Posterior cingulate gyrus (tissue), 11 donors: ENCODE results near the gene METAP1D.
A peak's percentile ranks its signal among the peaks of the same experiment; 100 is the strongest.

ENCODE experiments used
- DNase-seq, 10 donors: peaks; one replicate each; pipeline versions ENCODE4 v3.0.0 to v3.0.0-alpha.2; 2020 to 2021; ENCODE audit warnings: mixed read lengths in 3 of 10
- intact Hi-C: fragments of 100-400 bp; cut with DNase I; formaldehyde crosslinking; loops from one replicate; pipeline ENCODE4 v1.15.1; 2023

METAP1D gene

DNA sequence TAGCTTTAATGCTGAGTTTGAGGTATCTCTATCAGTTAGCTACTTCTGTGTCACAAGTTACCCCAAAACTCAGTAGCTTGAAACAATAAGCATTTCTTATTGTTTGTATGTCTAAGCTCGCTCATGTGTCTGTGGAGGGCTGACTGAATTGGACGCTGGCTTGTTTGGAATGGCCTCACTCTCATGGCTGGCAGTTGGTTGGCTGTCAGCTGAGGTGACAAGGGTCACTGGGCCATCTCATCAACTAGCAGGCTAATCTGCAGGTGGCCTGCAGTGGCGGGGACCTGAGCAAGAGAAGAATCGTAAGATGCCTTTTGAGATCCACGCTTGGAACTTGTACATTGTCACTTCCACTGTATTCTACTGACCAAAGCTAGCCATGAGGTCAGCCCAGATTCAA, 116.4 kb downstream of the METAP1D start:
- intact Hi-C loops: loop anchor here (10.0 kb wide), 1 partner anchor 191 kb away; the partner anchor contains the start of gene HAT1
- peak in 1 of 10 donors; percentile 61 for DNase-seq

GRCh38 chr2:172119089-172119488, 119.3 kb downstream of the METAP1D start:
- DNase-seq: no peak
- intact Hi-C loops: loop anchor here (10.0 kb wide), 1 partner anchor 194 kb away; the partner anchor contains the start of gene HAT1

- no peak for DNase-seq
- intact Hi-C loops: no loop called here
Measured at GRCh38 chr2:172120118-172120517, 120.4 kb downstream of the METAP1D start.

- DNase-seq: no peak
- intact Hi-C loops: no loop called here
Measured at GRCh38 chr2:172128484-172128883, 128.7 kb downstream of the METAP1D start.

DNA sequence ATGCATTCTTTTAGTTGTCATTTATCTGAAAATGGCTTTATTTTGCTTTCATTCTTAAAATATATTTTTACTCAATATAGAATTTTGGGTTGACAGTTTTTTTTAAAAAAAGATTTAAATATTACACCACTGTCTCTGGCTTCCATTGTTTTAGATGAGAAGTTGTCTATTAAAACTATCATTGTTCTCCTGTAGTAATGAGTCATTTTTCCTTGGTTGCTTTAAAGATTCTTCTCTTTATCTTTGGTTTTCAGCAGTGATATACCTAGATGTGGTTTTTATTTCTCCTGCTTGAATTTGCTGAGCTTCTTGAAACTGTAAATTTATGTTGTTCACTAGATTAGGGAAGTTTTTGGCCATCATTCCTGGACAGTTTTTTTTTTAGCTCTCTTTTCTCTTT, 129.7 kb downstream of the METAP1D start:
- no peak for DNase-seq
- intact Hi-C loops: no loop called here
